Neural progenitor cell (in vitro differentiated cells): ENCODE results near the gene ENOX2. TPM values are rescaled to one million over a fixed set of nuclear protein-coding genes. Genes with fewer than 3 reads are reported as not detected.

Source experiments
- DNase-seq: peaks from one replicate; pipeline ENCODE4 v3.0.0-alpha.2; 2016; ENCODE audit warnings: low spot score
- H2AFZ ChIP-seq: fragments of 200-600 bp; sonication (generic); replicated peaks from 2 replicates; pipeline ENCODE4 v1.6.1; 2016; ENCODE audit warnings: antibody characterized with exemption
- H3F3A ChIP-seq: fragments of 200-600 bp; sonication (generic); 2 replicates; pipeline ENCODE4 v1.6.1; 2016; ENCODE audit warnings: antibody characterized with exemption, low read depth
- H3K27ac ChIP-seq: fragments of 200-600 bp; sonication (generic); 2 replicates; pipeline ENCODE4 v1.5.1; 2016; ENCODE audit warnings: mild to moderate bottlenecking
- H3K27me3 ChIP-seq: fragments of 200-600 bp; sonication (generic); 2 replicates; pipeline ENCODE4 v1.6.1; 2016; ENCODE audit warnings: mild to moderate bottlenecking, moderate library complexity
- H3K36me3 ChIP-seq: fragments of 200-600 bp; sonication (generic); 2 replicates; pipeline ENCODE4 v1.5.1; 2016
- H3K4me1 ChIP-seq: fragments of 200-600 bp; sonication (generic); 2 replicates; pipeline ENCODE4 v1.6.1; 2016; ENCODE audit warnings: mixed run types
- H3K4me2 ChIP-seq: fragments of 200-600 bp; sonication (generic); 2 replicates; pipeline ENCODE4 v1.6.1; 2016
- H3K4me3 ChIP-seq: fragments of 200-600 bp; sonication (generic); 2 replicates; pipeline ENCODE4 v1.5.1; 2016
- H3K79me2 ChIP-seq: fragments of 200-600 bp; sonication (generic); 2 replicates; pipeline ENCODE4 v1.6.1; 2016; ENCODE audit warnings: low read depth
- H3K9ac ChIP-seq: fragments of 200-600 bp; sonication (generic); 2 replicates; pipeline ENCODE4 v1.6.1; 2016
- H3K9me3 ChIP-seq: fragments of 200-600 bp; sonication (generic); 2 replicates; pipeline ENCODE4 v1.5.1; 2016; ENCODE audit warnings: low read depth
- H4K20me1 ChIP-seq: fragments of 200-600 bp; sonication (generic); 2 replicates; pipeline ENCODE4 v1.6.1; 2016; ENCODE audit warnings: low read depth
- H3K27ac Mint-ChIP-seq: 3 replicates; pipeline ENCODE4 v1.8.0; 2021; ENCODE audit warnings: mixed read lengths
- H3K27me3 Mint-ChIP-seq: 2 replicates; pipeline ENCODE4 v1.8.0; 2022; ENCODE audit warnings: low read depth, mild to moderate bottlenecking, inconsistent platforms, moderate library complexity, mixed read lengths; ENCODE audit not compliant: insufficient read depth
- H3K36me3 Mint-ChIP-seq: 3 replicates; pipeline ENCODE4 v1.8.0; 2021; ENCODE audit warnings: mixed read lengths
- H3K4me1 Mint-ChIP-seq: 3 replicates; pipeline ENCODE4 v1.8.0; 2021; ENCODE audit warnings: mixed read lengths
- H3K4me3 Mint-ChIP-seq: 3 replicates; pipeline ENCODE4 v1.8.0; 2021; ENCODE audit warnings: mild to moderate bottlenecking, moderate library complexity, mixed read lengths
- H3K9me3 Mint-ChIP-seq: 3 replicates; pipeline ENCODE4 v1.8.0; 2020; ENCODE audit warnings: mixed read lengths
- EZH2 ChIP-seq: fragments of 200-600 bp; sonication (generic); IDR thresholded peaks from 2 replicates; pipeline ENCODE4 v1.6.1; 2017; ENCODE audit warnings: antibody characterized with exemption, mild to moderate bottlenecking, moderate library complexity
- EZH2phosphoT487 ChIP-seq: fragments of 200-600 bp; sonication (generic); IDR thresholded peaks from 2 replicates; pipeline ENCODE4 v1.6.1; 2017; ENCODE audit warnings: antibody characterized with exemption
- total RNA-seq: library from RNA; depleted of rRNA; stranded (reverse); fragments of >200 nt; gene quantifications from 2 replicates; pipeline ENCODE4 v1.2.3, GENCODE V29; 2015; ENCODE audit warnings: low replicate concordance
- TF ChIP-seq, protein P1 (sequence below): fragments of 200-600 bp; sonication (generic); IDR thresholded peaks from 2 replicates; pipeline ENCODE4 v1.5.1; 2017; ENCODE audit warnings: antibody characterized with exemption, mild to moderate bottlenecking

The ENOX2 gene
- total RNA-seq, 1 donor from 2014 or later: 12.5 TPM

DNA sequence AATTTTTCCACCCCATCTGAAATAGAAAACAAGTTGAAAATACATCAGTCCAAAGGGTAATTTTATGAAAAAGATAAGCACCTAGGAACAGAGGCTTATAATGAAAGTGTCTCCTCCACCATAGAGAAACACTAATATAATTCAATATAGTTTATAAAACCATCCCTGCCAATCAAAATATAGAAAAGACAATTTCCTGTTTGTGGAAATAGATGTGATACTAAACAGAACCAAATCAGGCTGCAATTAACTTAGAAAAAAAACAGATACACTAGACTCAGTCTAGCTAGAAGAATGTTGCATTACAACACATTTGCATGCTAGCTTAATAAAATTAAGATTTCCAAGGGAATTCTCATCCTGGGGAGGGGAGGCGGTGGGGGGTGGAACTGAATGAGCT lies 68.2 kb downstream of the ENOX2 start:
- TF ChIP-seq, protein P1, sequence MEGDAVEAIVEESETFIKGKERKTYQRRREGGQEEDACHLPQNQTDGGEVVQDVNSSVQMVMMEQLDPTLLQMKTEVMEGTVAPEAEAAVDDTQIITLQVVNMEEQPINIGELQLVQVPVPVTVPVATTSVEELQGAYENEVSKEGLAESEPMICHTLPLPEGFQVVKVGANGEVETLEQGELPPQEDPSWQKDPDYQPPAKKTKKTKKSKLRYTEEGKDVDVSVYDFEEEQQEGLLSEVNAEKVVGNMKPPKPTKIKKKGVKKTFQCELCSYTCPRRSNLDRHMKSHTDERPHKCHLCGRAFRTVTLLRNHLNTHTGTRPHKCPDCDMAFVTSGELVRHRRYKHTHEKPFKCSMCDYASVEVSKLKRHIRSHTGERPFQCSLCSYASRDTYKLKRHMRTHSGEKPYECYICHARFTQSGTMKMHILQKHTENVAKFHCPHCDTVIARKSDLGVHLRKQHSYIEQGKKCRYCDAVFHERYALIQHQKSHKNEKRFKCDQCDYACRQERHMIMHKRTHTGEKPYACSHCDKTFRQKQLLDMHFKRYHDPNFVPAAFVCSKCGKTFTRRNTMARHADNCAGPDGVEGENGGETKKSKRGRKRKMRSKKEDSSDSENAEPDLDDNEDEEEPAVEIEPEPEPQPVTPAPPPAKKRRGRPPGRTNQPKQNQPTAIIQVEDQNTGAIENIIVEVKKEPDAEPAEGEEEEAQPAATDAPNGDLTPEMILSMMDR: no peak
- no peak for TF ChIP-seq EZH2phosphoT487
- no peak for TF ChIP-seq EZH2
- H3F3A ChIP-seq: peaks cover 6% of the 10 kb centered on the region
- Mint-ChIP-seq H3K9me3 (no peaks in the 10 kb centered on the region), H3K4me1 (peaks cover 16% of the 10 kb centered on the region), H3K4me3 (no peak overlapping the region), H3K27me3 (no peaks in the 10 kb centered on the region), H3K27ac (no peak overlapping the region), H3K36me3 (no peaks in the 10 kb centered on the region)
- no peak overlapping the region for H3K27ac ChIP-seq
- no peak for DNase-seq
- no peak overlapping the region for H3K4me2 ChIP-seq
- H3K36me3 ChIP-seq: no peaks in the 10 kb centered on the region
- H4K20me1 ChIP-seq: no peaks in the 10 kb centered on the region
- H3K9ac ChIP-seq: no peak overlapping the region
- no peaks in the 10 kb centered on the region for H3K27me3 ChIP-seq
- H2AFZ ChIP-seq: no peak overlapping the region
- H3K9me3 ChIP-seq: peaks cover 4% of the 10 kb centered on the region
- H3K4me1 ChIP-seq: peaks cover 13% of the 10 kb centered on the region
- no peaks in the 10 kb centered on the region for H3K79me2 ChIP-seq
- no peak overlapping the region for H3K4me3 ChIP-seq

DNA sequence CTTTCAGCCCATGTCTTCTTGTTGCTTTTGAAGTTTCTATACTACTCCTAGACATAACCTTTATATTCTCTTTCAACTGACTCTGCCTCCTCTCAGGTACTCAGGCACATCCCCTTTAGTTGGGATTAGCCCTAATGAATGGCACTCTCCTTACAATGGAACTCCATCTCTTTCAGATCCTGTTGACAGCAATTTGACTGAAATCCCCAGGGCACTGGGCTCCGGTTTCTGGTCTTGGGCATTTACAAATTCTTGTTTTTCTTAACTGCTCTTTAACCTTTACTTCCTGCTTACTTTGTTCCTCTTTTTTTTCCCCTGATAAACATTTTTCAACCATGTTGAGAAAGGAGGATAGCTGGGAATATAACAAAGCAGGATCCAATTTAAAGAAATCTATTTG lies 68.9 kb downstream of the ENOX2 start:
- no peak overlapping the region for H3K9ac ChIP-seq
- peaks cover 6% of the 10 kb centered on the region for H3F3A ChIP-seq
- no peaks in the 10 kb centered on the region for H3K27me3 Mint-ChIP-seq
- H3K27ac ChIP-seq: no peak overlapping the region
- no peaks in the 10 kb centered on the region for H4K20me1 ChIP-seq
- H3K27ac Mint-ChIP-seq: no peak overlapping the region
- no peaks in the 10 kb centered on the region for H3K9me3 Mint-ChIP-seq
- no peak overlapping the region for H3K4me3 Mint-ChIP-seq
- H3K27me3 ChIP-seq: no peaks in the 10 kb centered on the region
- DNase-seq: peak; percentile 60
- H3K79me2 ChIP-seq: no peaks in the 10 kb centered on the region
- TF ChIP-seq EZH2 (no peak), EZH2phosphoT487 (no peak)
- TF ChIP-seq, protein P1: no peak
- no peak overlapping the region for H3K4me3 ChIP-seq
- H3K4me2 ChIP-seq: no peak overlapping the region
- H3K36me3 ChIP-seq: no peaks in the 10 kb centered on the region
- H2AFZ ChIP-seq: no peak overlapping the region
- peaks cover 16% of the 10 kb centered on the region for H3K4me1 Mint-ChIP-seq
- no peaks in the 10 kb centered on the region for H3K36me3 Mint-ChIP-seq
- peaks cover 13% of the 10 kb centered on the region for H3K4me1 ChIP-seq
- peaks cover 4% of the 10 kb centered on the region for H3K9me3 ChIP-seq

DNA sequence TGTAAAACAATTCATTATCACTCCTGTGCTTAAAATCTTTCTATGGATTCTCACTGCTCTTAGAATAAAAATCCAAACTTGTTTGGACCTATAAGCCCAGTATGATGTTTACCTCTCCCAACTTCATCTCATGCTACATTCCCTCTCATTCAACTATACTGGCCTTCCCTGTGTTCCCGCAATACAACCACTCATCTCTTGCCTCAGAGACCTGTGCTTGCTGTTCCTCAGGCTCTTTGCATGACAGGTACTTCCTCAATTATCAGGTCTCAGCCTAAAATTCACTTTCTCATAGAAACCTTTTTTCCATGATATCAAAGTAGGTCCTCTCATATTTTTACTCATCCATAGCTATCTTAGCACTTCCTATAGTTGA lies 71.7 kb downstream of the ENOX2 start:
- TF ChIP-seq, protein P1: no peak
- TF ChIP-seq EZH2phosphoT487: no peak
- no peak for TF ChIP-seq EZH2
- no peaks in the 10 kb centered on the region for H3K9me3 Mint-ChIP-seq
- H3K27ac Mint-ChIP-seq: no peak overlapping the region

More for the DNA sequence above, 71.7 kb downstream of the ENOX2 start:
- no peak overlapping the region for H3K4me3 ChIP-seq
- no peak overlapping the region for H3K9ac ChIP-seq
- no peaks in the 10 kb centered on the region for H4K20me1 ChIP-seq
- no peak for DNase-seq
- H3K9me3 ChIP-seq: peaks cover 4% of the 10 kb centered on the region
- H2AFZ ChIP-seq: no peak overlapping the region
- H3K27ac ChIP-seq: no peak overlapping the region
- H3K4me3 Mint-ChIP-seq: no peak overlapping the region
- no peaks in the 10 kb centered on the region for H3K36me3 ChIP-seq
- peaks cover 6% of the 10 kb centered on the region for H3F3A ChIP-seq
- H3K4me2 ChIP-seq: no peak overlapping the region
- H3K4me1 Mint-ChIP-seq: peaks cover 16% of the 10 kb centered on the region
- H3K27me3 ChIP-seq: no peaks in the 10 kb centered on the region
- H3K27me3 Mint-ChIP-seq: no peaks in the 10 kb centered on the region
- H3K79me2 ChIP-seq: no peaks in the 10 kb centered on the region
- H3K36me3 Mint-ChIP-seq: no peaks in the 10 kb centered on the region
- peaks cover 13% of the 10 kb centered on the region for H3K4me1 ChIP-seq
